ENCODE data around the gene HELT. TPM values are rescaled to one million over a fixed set of nuclear protein-coding genes. Genes with fewer than 3 reads are reported as not detected.

HELT gene
- total RNA-seq (not detected in 2 replicates), polyA plus RNA-seq (not detected in 2 replicates), polyA minus RNA-seq (ENCODE audit: low replicate concordance) (not detected in 2 replicates)
- polyA plus RNA-seq (2012) = not detected in 2 replicates

- no peak within 1 kb of the TSS for H3K4me3 ChIP-seq (replicated peaks in 1 of 4; ENCODE audit: control extremely low read depth in 1 of 4, insufficient read depth in 1 of 4, low read depth in 3 of 4, low read length in 4 of 4)
- H4K20me1 ChIP-seq (ENCODE audit: control insufficient read depth, extremely low read depth, insufficient read depth, low read length) = no peaks in the 10 kb centered on the region
- H2AFZ ChIP-seq (ENCODE audit: low read length) = no peak within 1 kb of the TSS
- TF ChIP-seq CTCF (conservative IDR thresholded peaks at IDR 0.05 in 1 of 2, IDR thresholded peaks at IDR 0.05 in 1 of 2; ENCODE audit: low read depth in 1 of 2, low read length in 2 of 2) (no peak), EZH2 (IDR thresholded peaks at IDR 0.05; ENCODE audit: low read length, missing control alignments) (no peak)
- peaks cover 51% of the 10 kb centered on the region for H3K27me3 ChIP-seq (ENCODE audit: control insufficient read depth, insufficient read depth, low read length)
- no peak within 1 kb of the TSS for H3K27ac ChIP-seq (ENCODE audit: insufficient read depth, low read length)
- H3K9me3 ChIP-seq (ENCODE audit: control insufficient read depth, insufficient read depth, low read depth, low read length) = no peaks in the 10 kb centered on the region
- H3K79me2 ChIP-seq (ENCODE audit: control insufficient read depth, insufficient read depth, low read length) = no peaks in the 10 kb centered on the region
- no peak for DNase-seq (ENCODE audit: low read depth in 2 of 2)
- H3K4me1 ChIP-seq (ENCODE audit: control insufficient read depth, extremely low read depth, insufficient read depth, low read length) = no peaks in the 10 kb centered on the region
- H3K4me2 ChIP-seq (ENCODE audit: extremely low read depth, insufficient read depth, low read length) = no peak within 1 kb of the TSS
- H3K36me3 ChIP-seq (ENCODE audit: control insufficient read depth, insufficient read depth, low read length) = no peaks in the 10 kb centered on the region
- no peak within 1 kb of the TSS for H3K9ac ChIP-seq (ENCODE audit: insufficient read depth, low read length)
Measured at GRCh38 chr4:185017964-185018772, at the start of gene HELT. HELT (plus strand) TSS chr4:185018490; CDS start chr4:185018929, 439 bp downstream.

- no peaks in the 10 kb centered on the region for H3K79me2 ChIP-seq (ENCODE audit: control insufficient read depth, insufficient read depth, low read length)
- no peaks in the 10 kb centered on the region for H3K36me3 ChIP-seq (ENCODE audit: control insufficient read depth, insufficient read depth, low read length)
- H3K4me3 ChIP-seq (replicated peaks in 1 of 4; ENCODE audit: control extremely low read depth in 1 of 4, insufficient read depth in 1 of 4, low read depth in 3 of 4, low read length in 4 of 4) = no peak overlapping the region
- H3K27ac ChIP-seq (ENCODE audit: insufficient read depth, low read length) = no peak overlapping the region
- H3K4me1 ChIP-seq (ENCODE audit: control insufficient read depth, extremely low read depth, insufficient read depth, low read length) = no peaks in the 10 kb centered on the region
- no peak overlapping the region for H3K4me2 ChIP-seq (ENCODE audit: extremely low read depth, insufficient read depth, low read length)
- TF ChIP-seq EZH2 (IDR thresholded peaks at IDR 0.05; ENCODE audit: low read length, missing control alignments) (no peak), CTCF (conservative IDR thresholded peaks at IDR 0.05 in 1 of 2, IDR thresholded peaks at IDR 0.05 in 1 of 2; ENCODE audit: low read depth in 1 of 2, low read length in 2 of 2) (no peak)
- no peak for DNase-seq (ENCODE audit: low read depth in 2 of 2)
- no peaks in the 10 kb centered on the region for H4K20me1 ChIP-seq (ENCODE audit: control insufficient read depth, extremely low read depth, insufficient read depth, low read length)
- no peak overlapping the region for H2AFZ ChIP-seq (ENCODE audit: low read length)
- no peak overlapping the region for H3K9ac ChIP-seq (ENCODE audit: insufficient read depth, low read length)
- no peaks in the 10 kb centered on the region for H3K27me3 ChIP-seq (ENCODE audit: control insufficient read depth, insufficient read depth, low read length)
- no peaks in the 10 kb centered on the region for H3K9me3 ChIP-seq (ENCODE audit: control insufficient read depth, insufficient read depth, low read depth, low read length)
Measured at GRCh38 chr4:184968784-184969201, 49.5 kb upstream of the HELT start.

GRCh38 chr4:184969610-184970009 lies 48.7 kb upstream of the HELT start:
- Histone ChIP-seq H3K36me3 (ENCODE audit: control insufficient read depth, insufficient read depth, low read length) (no peaks in the 10 kb centered on the region), H3K27ac (ENCODE audit: insufficient read depth, low read length) (no peak overlapping the region), H3K9me3 (ENCODE audit: control insufficient read depth, insufficient read depth, low read depth, low read length) (no peaks in the 10 kb centered on the region), H3K4me1 (ENCODE audit: control insufficient read depth, extremely low read depth, insufficient read depth, low read length) (no peaks in the 10 kb centered on the region), H4K20me1 (ENCODE audit: control insufficient read depth, extremely low read depth, insufficient read depth, low read length) (no peaks in the 10 kb centered on the region), H3K9ac (ENCODE audit: insufficient read depth, low read length) (no peak overlapping the region), H3K79me2 (ENCODE audit: control insufficient read depth, insufficient read depth, low read length) (no peaks in the 10 kb centered on the region), H3K4me2 (ENCODE audit: extremely low read depth, insufficient read depth, low read length) (no peak overlapping the region), H3K27me3 (ENCODE audit: control insufficient read depth, insufficient read depth, low read length) (no peaks in the 10 kb centered on the region), H3K4me3 (replicated peaks in 1 of 4; ENCODE audit: control extremely low read depth in 1 of 4, insufficient read depth in 1 of 4, low read depth in 3 of 4, low read length in 4 of 4) (no peak overlapping the region), H2AFZ (ENCODE audit: low read length) (no peak overlapping the region)
- no peak for TF ChIP-seq EZH2 (IDR thresholded peaks at IDR 0.05; ENCODE audit: low read length, missing control alignments)
- no peak for TF ChIP-seq CTCF (conservative IDR thresholded peaks at IDR 0.05 in 1 of 2, IDR thresholded peaks at IDR 0.05 in 1 of 2; ENCODE audit: low read depth in 1 of 2, low read length in 2 of 2)
- DNase-seq (ENCODE audit: low read depth in 2 of 2) = no peak
